GM19372 (cell line): ENCODE measurements around the gene HNRNPA3.

ENCODE experiments used
- ATAC-seq: cut with Tn5 transposase; IDR thresholded peaks from one replicate; pipeline ENCODE4 v1.9.1; 2021; ENCODE audit warnings: mild to moderate bottlenecking, low read depth, moderate library complexity; ENCODE audit not compliant: unreplicated experiment

HNRNPA3 gene

DNA sequence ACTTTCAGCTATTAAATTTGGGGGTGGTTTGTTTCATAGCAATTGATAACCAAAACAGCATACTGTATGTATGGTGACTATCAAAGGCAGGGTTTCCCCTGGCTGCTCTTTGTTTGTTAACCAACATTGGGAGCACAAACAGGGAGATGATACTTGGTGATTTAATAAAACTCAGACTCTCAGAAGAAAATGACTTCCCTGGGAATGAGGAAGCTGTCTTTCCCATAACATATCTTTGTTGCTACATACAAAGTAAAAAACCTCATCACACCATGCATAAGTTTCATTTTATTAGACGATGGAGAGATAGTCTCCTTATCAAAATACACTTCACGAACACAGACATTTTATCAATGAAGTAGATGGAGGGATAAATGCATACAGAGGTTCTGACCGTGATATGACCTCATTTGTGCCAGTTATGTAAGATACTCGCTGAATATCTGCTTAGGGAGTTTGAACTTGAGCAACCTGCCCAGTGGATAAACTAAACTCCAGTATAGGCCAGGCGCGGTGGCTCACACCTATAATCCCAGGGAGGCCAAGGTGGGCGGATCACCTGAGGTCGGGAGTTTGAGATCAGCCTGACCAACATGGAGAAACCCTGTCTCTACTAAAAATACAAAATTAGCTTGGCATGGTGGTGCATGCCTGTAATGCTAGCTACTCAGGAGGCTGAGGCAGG lies 55.7 kb downstream of the HNRNPA3 start:
- ATAC-seq = no peak

DNA sequence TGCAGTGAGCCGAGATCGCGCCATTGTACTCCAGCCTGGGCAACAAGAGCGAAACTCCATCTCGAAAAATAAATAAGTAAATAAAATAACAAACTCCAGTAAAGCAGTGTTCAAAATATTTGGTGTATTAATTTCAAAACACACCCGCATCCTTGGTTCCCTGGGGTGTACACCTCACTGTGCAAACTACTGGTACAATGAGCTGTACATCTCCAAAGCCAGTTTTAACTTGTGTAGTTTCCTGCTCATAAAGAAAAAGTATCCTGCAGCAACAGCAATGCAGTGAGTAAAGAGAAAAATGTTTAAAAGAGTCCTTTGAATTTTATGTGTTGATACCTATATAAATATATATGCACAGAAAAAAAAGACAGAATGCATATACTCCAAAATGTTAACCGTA lies 56.3 kb downstream of the HNRNPA3 start:
- no peak for ATAC-seq

DNA sequence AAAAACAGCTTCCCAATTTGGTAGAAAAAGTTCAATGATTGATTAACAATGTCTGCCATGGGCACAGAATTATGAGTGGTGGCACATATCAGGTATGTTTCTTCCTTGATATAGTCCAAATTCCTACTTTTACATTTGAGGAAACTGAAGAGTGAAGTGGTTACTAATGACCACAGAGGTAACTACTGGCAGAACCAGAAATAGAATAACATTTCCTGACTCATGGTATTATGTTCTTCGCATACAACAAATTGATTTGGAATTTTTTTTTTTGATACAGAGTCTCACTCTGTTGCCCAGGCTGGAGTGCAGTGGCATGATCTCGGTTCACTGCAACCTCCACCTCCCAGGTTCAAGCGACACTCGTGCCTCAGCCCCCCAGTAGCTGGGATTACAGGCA lies 57.9 kb downstream of the HNRNPA3 start:
- ATAC-seq = no peak

DNA sequence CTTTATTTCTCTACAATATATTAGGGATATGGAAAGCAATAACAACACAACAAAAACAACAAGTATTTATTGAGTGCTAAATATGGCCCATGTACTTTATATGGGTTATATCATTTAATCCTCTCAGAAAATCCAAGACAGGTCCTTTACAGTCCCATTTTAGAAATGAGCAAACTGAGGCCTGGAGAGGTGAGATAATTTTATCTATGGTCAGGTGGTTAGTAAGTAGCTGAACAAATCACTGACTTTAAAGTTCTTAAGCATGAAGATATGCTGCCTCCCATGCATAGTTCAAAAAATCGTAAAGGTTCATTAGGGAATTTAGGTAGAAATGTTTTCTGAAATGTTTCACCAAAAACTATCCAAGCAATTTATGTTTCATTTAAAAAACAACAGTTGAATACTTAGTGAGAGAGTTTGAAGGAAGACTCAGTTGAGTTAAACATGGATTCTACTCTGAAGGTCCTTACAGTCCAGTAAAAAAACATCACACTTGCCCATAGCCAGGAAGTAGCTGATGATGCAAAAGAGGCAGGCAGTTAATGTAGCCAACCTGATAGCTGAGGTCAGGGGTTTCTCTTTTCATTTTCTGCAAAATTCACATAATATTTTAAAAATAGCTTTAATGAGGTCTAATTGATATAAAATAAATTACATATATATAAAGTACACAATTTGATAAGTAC lies 59.5 kb downstream of the HNRNPA3 start:
- no peak for ATAC-seq

DNA sequence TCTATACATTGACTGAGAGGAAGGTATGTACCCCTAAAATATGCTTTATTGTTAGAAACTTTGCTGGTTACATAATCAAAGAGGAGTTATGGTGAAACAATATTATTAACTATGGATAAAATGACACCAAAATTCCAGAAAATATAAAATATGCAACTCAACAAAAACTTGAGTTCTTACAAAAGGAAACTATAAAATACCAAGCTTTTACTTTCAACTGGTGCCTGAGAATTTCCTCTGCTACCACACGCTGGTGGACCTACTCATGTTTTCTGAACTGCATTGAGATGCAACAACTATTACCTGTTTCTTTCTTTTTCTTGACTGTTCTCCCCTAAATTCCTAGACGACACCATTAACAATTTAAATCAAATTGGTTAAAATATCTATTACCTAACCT lies 60.2 kb downstream of the HNRNPA3 start:
- ATAC-seq = no peak

DNA sequence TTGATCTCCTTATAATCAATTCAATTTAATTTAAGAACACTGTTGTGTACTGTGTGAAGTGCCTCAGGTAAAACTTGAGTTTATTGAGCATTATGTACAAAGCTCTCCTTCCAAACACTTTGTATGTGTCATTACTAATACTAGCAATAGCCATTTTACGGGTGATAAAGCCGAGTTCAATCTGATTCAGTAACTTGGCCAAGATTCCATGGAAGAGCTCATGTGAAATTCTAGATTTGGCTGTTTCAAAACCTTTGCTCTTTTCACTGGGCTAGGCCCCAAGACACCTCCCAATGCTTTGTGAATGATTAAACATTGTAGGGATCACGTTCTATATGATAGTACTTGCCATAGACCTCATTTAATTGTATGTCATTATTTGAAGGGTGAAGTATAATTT lies 60.8 kb downstream of the HNRNPA3 start:
- ATAC-seq = no peak
